ENCODE measurements around the gene AXDND1.
A peak's percentile ranks its signal among the peaks of the same experiment; 100 is the strongest.

AXDND1 gene

DNA sequence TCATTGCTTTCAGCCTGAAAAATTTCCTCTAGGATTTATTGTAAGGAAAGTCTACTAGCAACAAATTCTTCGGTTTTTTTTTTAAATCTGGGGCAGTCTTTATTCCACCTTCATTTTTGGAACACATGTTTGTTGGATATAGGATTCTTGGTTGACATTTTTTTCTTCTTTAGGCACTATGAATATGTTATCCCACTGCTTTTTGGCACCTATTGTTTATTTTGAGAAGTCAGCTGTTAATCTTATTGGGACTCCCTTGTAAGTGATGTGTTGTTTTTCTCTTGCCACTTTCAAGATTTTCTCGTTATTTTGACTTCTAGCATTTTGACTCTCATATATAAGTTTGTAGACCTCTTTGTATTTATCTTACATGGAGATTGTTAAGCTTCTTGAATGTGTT, 110.7 kb downstream of the AXDND1 start:
- TF ChIP-seq, protein P1, sequence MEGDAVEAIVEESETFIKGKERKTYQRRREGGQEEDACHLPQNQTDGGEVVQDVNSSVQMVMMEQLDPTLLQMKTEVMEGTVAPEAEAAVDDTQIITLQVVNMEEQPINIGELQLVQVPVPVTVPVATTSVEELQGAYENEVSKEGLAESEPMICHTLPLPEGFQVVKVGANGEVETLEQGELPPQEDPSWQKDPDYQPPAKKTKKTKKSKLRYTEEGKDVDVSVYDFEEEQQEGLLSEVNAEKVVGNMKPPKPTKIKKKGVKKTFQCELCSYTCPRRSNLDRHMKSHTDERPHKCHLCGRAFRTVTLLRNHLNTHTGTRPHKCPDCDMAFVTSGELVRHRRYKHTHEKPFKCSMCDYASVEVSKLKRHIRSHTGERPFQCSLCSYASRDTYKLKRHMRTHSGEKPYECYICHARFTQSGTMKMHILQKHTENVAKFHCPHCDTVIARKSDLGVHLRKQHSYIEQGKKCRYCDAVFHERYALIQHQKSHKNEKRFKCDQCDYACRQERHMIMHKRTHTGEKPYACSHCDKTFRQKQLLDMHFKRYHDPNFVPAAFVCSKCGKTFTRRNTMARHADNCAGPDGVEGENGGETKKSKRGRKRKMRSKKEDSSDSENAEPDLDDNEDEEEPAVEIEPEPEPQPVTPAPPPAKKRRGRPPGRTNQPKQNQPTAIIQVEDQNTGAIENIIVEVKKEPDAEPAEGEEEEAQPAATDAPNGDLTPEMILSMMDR (conservative IDR thresholded peaks at IDR 0.05; ENCODE audit: low read depth, low read length): no peak
- DNase-seq (ENCODE audit: low read depth): no peak
- H3K4me3 ChIP-seq (ENCODE audit: low read depth, low read length): no peak overlapping the region

DNA sequence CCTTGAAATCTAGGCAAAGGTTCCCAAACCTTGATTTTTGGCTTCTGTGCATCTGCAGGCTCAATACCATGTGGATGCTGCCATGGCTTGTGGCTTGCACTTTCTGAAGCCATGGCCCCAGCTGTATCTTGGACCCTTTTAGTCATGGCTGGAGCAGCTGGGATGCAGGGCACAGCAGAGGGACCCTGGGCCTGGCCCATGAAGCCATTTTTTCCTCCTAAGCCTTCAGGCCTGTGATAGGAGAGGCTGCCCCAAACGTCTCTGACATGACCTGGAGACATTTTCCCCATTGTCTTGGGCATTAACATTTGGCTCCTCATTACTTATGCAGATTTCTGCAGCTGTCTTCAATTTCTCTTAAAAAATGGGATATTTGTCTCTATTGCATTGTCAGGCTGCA, 112.6 kb downstream of the AXDND1 start:
- H3K4me3 ChIP-seq (ENCODE audit: low read depth, low read length): no peak overlapping the region
- TF ChIP-seq, protein P1 (conservative IDR thresholded peaks at IDR 0.05; ENCODE audit: low read depth, low read length): no peak
- DNase-seq (ENCODE audit: low read depth): no peak

DNA sequence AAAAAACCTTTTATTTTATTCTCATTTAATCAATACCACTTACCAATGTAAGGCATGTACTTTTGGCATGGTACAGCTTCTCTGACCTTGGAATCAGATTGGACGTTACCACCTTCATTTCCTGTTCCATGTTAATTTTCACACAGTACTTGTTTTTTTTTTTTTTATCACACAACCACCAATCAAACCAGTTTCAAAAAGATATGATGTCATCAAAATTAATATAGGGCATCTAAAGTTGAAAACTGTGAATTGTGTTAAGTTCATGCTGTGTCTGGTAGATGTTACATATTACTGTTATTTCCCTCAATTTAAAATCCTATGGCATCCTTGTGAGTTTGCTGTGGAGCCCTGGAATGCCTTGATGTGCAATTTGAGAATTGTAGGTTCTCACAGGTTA, 124.8 kb downstream of the AXDND1 start:
- no peak overlapping the region for H3K4me3 ChIP-seq (ENCODE audit: low read depth, low read length)
- DNase-seq (ENCODE audit: low read depth): no peak
- TF ChIP-seq, protein P1 (conservative IDR thresholded peaks at IDR 0.05; ENCODE audit: low read depth, low read length): no peak

DNA sequence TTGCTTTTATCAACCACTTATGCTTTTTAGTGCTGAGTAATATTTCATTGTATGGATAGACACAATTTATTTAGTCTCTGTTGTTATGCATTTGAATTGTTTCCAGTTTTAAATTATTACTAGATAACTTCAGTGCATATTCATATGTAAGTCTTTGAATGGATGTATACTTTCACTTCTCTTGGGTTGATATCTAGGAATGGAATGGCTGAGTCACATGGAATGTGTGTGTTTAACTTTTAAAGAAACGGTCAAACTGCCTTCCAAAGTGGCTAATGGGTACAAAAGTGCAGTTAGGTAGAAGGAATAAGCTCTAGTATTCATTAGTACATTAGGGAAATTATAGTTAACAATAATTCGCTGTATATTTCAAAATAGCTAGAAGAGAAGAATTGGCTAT, 127.6 kb downstream of the AXDND1 start:
- no peak overlapping the region for H3K4me3 ChIP-seq (ENCODE audit: low read depth, low read length)
- TF ChIP-seq, protein P1 (conservative IDR thresholded peaks at IDR 0.05; ENCODE audit: low read depth, low read length): no peak
- peak; percentile 5 for DNase-seq (ENCODE audit: low read depth)

DNA sequence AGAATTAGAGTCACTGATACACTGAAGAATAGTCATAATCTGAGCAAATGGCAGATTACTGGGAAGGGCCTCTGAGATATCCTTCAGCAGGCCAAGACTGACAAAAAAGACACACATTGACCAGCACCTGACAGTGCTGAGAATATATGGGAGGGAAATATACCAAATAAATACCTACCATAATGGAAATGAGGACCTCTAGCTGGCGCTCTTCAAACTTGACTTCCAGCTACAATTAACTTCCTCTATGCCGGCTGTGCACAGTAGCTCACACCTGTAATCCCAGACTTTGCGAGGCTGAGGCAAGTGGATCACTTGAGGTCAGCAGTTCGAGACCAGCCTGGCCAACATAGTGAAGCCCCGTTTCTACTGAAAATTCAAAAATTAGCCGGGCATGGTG, 140.4 kb downstream of the AXDND1 start:
- DNase-seq (ENCODE audit: low read depth): no peak
- TF ChIP-seq, protein P1 (conservative IDR thresholded peaks at IDR 0.05; ENCODE audit: low read depth, low read length): no peak
- no peak overlapping the region for H3K4me3 ChIP-seq (ENCODE audit: low read depth, low read length)

DNA sequence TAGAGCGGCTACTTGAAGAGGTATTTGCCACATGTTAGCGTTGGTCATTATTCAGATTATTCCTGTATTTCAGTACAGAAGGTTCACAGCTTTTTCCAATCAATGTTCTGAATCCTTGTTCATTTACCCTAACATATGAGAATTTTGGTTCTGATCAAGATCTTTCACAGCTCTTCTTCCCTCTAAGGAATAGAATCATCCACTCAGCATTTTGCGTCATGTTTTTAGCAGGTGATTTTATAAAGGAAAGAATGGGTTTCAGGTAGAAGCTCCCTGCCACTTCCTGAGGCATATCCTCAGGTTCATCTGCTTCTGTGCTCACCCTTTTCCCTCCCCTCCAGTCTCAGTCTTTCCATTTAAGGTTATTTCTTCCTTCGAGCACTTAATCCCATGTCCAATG, 143.6 kb downstream of the AXDND1 start:
- H3K4me3 ChIP-seq (ENCODE audit: low read depth, low read length): no peak overlapping the region
- TF ChIP-seq, protein P1 (conservative IDR thresholded peaks at IDR 0.05; ENCODE audit: low read depth, low read length): no peak
- DNase-seq (ENCODE audit: low read depth): no peak

DNA sequence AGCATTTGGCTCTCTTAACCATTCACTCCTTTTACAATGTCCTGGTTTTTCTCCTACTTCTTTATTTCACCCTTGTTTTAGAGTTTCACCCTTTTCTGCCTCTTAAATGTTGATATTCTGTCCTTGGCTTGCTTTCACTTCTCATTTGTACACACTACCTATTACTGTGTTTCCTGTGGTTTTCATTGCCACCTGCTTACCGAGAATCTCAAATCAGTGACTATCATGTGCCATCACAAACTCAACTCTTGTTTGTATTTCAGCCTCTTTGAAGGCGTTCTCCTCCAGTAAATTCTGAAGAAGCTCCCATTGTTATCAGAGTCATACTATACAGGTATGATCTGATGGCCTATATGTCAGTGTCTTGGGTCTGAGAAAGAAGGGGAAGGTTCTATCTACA, 144.3 kb downstream of the AXDND1 start:
- TF ChIP-seq, protein P1 (conservative IDR thresholded peaks at IDR 0.05; ENCODE audit: low read depth, low read length): no peak
- no peak overlapping the region for H3K4me3 ChIP-seq (ENCODE audit: low read depth, low read length)
- no peak for DNase-seq (ENCODE audit: low read depth)

Measured in choroid plexus epithelial cell (primary cell).